T-helper 17 cell (primary cell): ENCODE results near the gene FKBP11. TPM values are rescaled to one million over a fixed set of nuclear protein-coding genes. Genes with fewer than 3 reads are reported as not detected.

Experiments used
- ATAC-seq: fragments of 150-1000 bp; cut with Tn5 transposase; 2 replicates; pipeline ENCODE4 v1.10.0; 2021; ENCODE audit warnings: mild to moderate bottlenecking, moderate library complexity
- DNase-seq, 3 donors: peaks; one replicate each; pipeline versions ENCODE4 v3.0.0 to v3.0.0-alpha.2; 2020 to 2021
- H3K9me3 ChIP-seq: one replicate; pipeline ENCODE4 v1.7.0; 2013; ENCODE audit warnings: low read length, mild to moderate bottlenecking; ENCODE audit not compliant: control insufficient read depth, poor library complexity, severe bottlenecking
- H3K27ac Mint-ChIP-seq: one replicate; pipeline ENCODE4 v1.8.0; 2022; ENCODE audit warnings: mild to moderate bottlenecking, moderate library complexity, mixed read lengths
- H3K27me3 Mint-ChIP-seq: one replicate; pipeline ENCODE4 v1.8.0; 2022; ENCODE audit warnings: mixed read lengths
- H3K36me3 Mint-ChIP-seq: one replicate; pipeline ENCODE4 v1.8.0; 2022; ENCODE audit warnings: low read depth, mixed read lengths
- H3K4me1 Mint-ChIP-seq: one replicate; pipeline ENCODE4 v1.8.0; 2022; ENCODE audit warnings: mild to moderate bottlenecking, mixed read lengths
- H3K4me3 Mint-ChIP-seq: one replicate; pipeline ENCODE4 v1.8.0; 2022; ENCODE audit warnings: mild to moderate bottlenecking, moderate library complexity, mixed read lengths
- total RNA-seq, 4 donors: library from RNA in 2 of 4; stranded (reverse) in 2 of 4; gene quantifications; one replicate each; pipeline ENCODE4 v1.2.3 and lab custom pipeline; 2022 to 2026

FKBP11 gene
- total RNA-seq (100 to 1,000 TPM; 132 to 145 TPM), total RNA-seq (lab: John Stamatoyannopoulos, UW) (33.4 to 59.9 reads per million in 2 donors)

- Mint-ChIP-seq H3K4me3 (peak within 1 kb of the TSS; percentile 92), H3K27ac (peak within 1 kb of the TSS; percentile 93), H3K27me3 (no peaks in the 10 kb centered on the region), H3K36me3 (peaks cover 9% of the 10 kb centered on the region), H3K4me1 (peaks cover 47% of the 10 kb centered on the region)
- DNase-seq (peak; percentile 56 to 71 (median 61)), ATAC-seq (peak; percentile 81)
- H3K9me3 ChIP-seq = no peaks in the 10 kb centered on the region
Observed at GRCh38 chr12:48925304-48926011, at the start of gene FKBP11. Gene FKBP11 (minus strand): TSS chr12:48925492. CDS start chr12:48925428, 64 bp downstream.

DNA sequence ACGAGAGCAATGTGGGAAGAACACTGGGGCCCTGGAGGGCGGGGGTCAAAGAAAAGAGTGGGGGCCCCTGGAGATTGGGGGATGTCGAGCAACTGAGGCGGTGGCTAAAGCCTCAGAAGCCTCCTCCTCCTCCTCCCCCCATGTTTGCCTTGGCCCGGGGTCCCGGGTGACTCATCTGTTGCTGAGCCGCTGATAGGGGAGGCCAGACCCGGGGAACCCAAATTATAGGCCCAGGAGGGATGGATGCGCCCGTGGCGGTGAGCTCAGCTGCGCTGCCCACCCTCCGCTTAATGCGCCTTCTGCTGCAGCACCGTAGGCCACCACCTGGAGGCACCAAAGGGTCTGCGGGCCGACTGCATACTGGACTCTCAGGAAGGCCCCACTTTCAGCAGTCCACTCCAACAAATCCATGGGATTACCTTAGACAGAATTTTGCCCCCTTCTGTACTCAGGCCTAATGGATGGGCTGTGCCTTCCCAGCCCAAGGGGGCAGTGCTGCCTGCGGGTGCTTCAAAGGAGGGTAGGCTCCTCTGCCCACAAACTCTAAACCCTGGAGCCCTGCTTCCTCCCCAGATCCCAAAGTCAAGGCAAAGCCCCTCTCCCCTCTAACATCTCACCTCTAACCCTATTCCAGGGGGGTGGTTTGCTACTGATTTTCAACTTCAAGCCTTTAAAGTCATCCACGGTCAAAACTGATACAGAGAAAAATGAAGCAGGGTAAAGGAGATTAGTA, 48.8 kb upstream of the FKBP11 start:
- peaks cover 50% of the 10 kb centered on the region for H3K27me3 Mint-ChIP-seq
- peaks cover 30% of the 10 kb centered on the region for H3K4me1 Mint-ChIP-seq
- DNase-seq (no peak), ATAC-seq (no peak)
- H3K9me3 ChIP-seq = no peaks in the 10 kb centered on the region
- no peak overlapping the region for H3K4me3 Mint-ChIP-seq
- peak overlapping the region; percentile 90 for H3K27ac Mint-ChIP-seq
- peaks cover 13% of the 10 kb centered on the region for H3K36me3 Mint-ChIP-seq

DNA sequence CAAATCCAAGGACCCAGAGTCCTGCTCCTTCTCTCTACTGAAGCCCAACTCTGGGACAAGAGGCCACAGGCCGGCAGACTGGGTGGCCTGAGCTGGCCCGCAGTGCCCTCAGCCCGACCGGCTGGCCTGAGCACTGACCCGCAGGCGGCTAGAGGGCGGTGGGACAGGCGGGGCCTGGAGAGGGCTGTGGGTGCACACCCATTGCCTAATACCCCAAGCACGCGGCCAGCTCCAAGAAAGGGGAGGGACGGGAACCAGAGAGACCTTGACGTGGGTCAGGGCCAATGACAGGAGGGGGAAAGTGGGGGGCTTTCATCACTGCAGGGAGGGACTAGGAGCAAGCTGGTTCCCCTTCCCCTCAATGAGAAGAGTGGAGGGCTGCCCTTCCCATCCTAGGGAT, 48.2 kb upstream of the FKBP11 start:
- Mint-ChIP-seq H3K27ac (no peak overlapping the region), H3K27me3 (peaks cover 50% of the 10 kb centered on the region), H3K4me1 (peaks cover 29% of the 10 kb centered on the region), H3K4me3 (no peak overlapping the region), H3K36me3 (peaks cover 13% of the 10 kb centered on the region)
- DNase-seq (no peak), ATAC-seq (no peak)
- no peaks in the 10 kb centered on the region for H3K9me3 ChIP-seq

GRCh38 chr12:48972952-48973483, 47.7 kb upstream of the FKBP11 start:
- Mint-ChIP-seq H3K27ac (no peak overlapping the region), H3K4me3 (no peak overlapping the region), H3K36me3 (peaks cover 13% of the 10 kb centered on the region), H3K4me1 (peaks cover 29% of the 10 kb centered on the region), H3K27me3 (peaks cover 50% of the 10 kb centered on the region)
- ATAC-seq (no peak), DNase-seq (no peak)
- H3K9me3 ChIP-seq = no peaks in the 10 kb centered on the region

GRCh38 chr12:48972213-48972951, 47.1 kb upstream of the FKBP11 start:
- no peaks in the 10 kb centered on the region for H3K9me3 ChIP-seq
- peak overlapping the region; percentile 67 for H3K27ac Mint-ChIP-seq
- peaks cover 46% of the 10 kb centered on the region for H3K27me3 Mint-ChIP-seq
- peaks cover 13% of the 10 kb centered on the region for H3K36me3 Mint-ChIP-seq
- no peak for ATAC-seq
- peak overlapping the region; percentile 90 for H3K4me3 Mint-ChIP-seq
- DNase-seq = no peak
- H3K4me1 Mint-ChIP-seq = peaks cover 23% of the 10 kb centered on the region

GRCh38 chr12:48970702-48971334, 45.5 kb upstream of the FKBP11 start:
- DNase-seq = no peak
- Mint-ChIP-seq H3K27ac (peak overlapping the region; percentile 67), H3K27me3 (peaks cover 42% of the 10 kb centered on the region), H3K4me1 (peaks cover 20% of the 10 kb centered on the region), H3K4me3 (peak overlapping the region; percentile 90), H3K36me3 (peaks cover 13% of the 10 kb centered on the region)
- no peak for ATAC-seq
- no peaks in the 10 kb centered on the region for H3K9me3 ChIP-seq

- Mint-ChIP-seq H3K36me3 (peaks cover 12% of the 10 kb centered on the region), H3K4me1 (peaks cover 20% of the 10 kb centered on the region), H3K4me3 (peak overlapping the region; percentile 90), H3K27ac (no peak overlapping the region), H3K27me3 (peaks cover 37% of the 10 kb centered on the region)
- DNase-seq (peak in 2 of 3 donors; percentile 40 to 41), ATAC-seq (peak; percentile 80)
- no peaks in the 10 kb centered on the region for H3K9me3 ChIP-seq
Observed at GRCh38 chr12:48969833-48970701, 44.8 kb upstream of the FKBP11 start.

DNA sequence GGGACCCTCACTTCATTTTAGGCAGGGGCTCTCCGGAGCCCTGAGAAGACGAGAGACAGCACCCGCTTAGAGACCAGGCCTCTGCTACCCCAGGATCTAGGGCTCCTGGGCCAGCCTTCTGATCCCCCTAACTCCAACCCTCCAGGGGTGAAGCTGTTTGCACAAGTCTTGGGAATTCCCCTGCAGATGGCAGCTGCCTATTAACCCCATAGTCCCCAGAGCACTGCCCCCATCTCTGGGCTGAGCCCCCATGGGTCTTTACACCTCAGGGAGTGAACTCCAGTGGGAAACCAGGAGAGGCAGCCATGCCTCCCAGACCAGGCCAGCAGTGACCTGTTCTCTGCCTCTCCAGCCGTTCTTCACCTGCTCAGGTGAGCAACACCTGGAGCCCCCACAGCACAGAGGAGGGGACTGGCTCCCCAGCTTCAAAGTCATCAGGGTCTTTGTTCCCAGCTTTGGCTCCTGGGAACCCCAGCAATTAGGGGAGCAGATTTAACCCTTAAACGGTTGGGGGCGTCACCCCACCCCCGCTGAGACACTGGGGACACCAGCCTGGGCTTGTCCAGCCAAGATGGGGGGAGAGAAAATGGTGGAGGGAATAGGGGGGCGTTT, 44.0 kb upstream of the FKBP11 start:
- ATAC-seq = no peak
- no peaks in the 10 kb centered on the region for H3K9me3 ChIP-seq
- Mint-ChIP-seq H3K27me3 (peaks cover 29% of the 10 kb centered on the region), H3K4me1 (peaks cover 17% of the 10 kb centered on the region), H3K27ac (no peak overlapping the region), H3K36me3 (peaks cover 9% of the 10 kb centered on the region), H3K4me3 (peak overlapping the region; percentile 28)
- no peak for DNase-seq

- H3K27me3 Mint-ChIP-seq = peaks cover 26% of the 10 kb centered on the region
- no peak for ATAC-seq
- no peak for DNase-seq
- H3K4me1 Mint-ChIP-seq = peaks cover 17% of the 10 kb centered on the region
- no peak overlapping the region for H3K4me3 Mint-ChIP-seq
- H3K36me3 Mint-ChIP-seq = peaks cover 9% of the 10 kb centered on the region
- no peaks in the 10 kb centered on the region for H3K9me3 ChIP-seq
- no peak overlapping the region for H3K27ac Mint-ChIP-seq
Observed at GRCh38 chr12:48968467-48968866, 43.2 kb upstream of the FKBP11 start.

GRCh38 chr12:48967991-48968390, 42.7 kb upstream of the FKBP11 start:
- peaks cover 26% of the 10 kb centered on the region for H3K27me3 Mint-ChIP-seq
- peaks cover 9% of the 10 kb centered on the region for H3K36me3 Mint-ChIP-seq
- H3K9me3 ChIP-seq = no peaks in the 10 kb centered on the region

GRCh38 chr12:48966177-48966895, 41.0 kb upstream of the FKBP11 start:
- H3K9me3 ChIP-seq = no peaks in the 10 kb centered on the region
- ATAC-seq (no peak), DNase-seq (no peak)
- peaks cover 9% of the 10 kb centered on the region for H3K27me3 Mint-ChIP-seq
- H3K36me3 Mint-ChIP-seq = peaks cover 5% of the 10 kb centered on the region
- no peak overlapping the region for H3K27ac Mint-ChIP-seq
- peaks cover 11% of the 10 kb centered on the region for H3K4me1 Mint-ChIP-seq
- H3K4me3 Mint-ChIP-seq = no peak overlapping the region

More at GRCh38 chr12:48967991-48968390, 42.7 kb upstream of the FKBP11 start:
- Mint-ChIP-seq H3K27ac (no peak overlapping the region), H3K4me1 (peaks cover 17% of the 10 kb centered on the region), H3K4me3 (no peak overlapping the region)
- DNase-seq (no peak), ATAC-seq (no peak)
